Loucy (cell line): Measurements from ENCODE around the gene CNKSR1.

Source experiments
- H2AFZ ChIP-seq: fragments of 200-600 bp; sonication (generic); 2 replicates; pipeline ENCODE4 v1.6.0; 2016; ENCODE audit warnings: antibody characterized with exemption, mild to moderate bottlenecking, low read length, moderate library complexity
- H3F3A ChIP-seq: fragments of 200-600 bp; 2 replicates; pipeline ENCODE4 v1.6.0; 2016; ENCODE audit warnings: antibody characterized with exemption, low read depth, mild to moderate bottlenecking
- H3K27me3 ChIP-seq: fragments of 200-600 bp; sonication (generic); 2 replicates; pipeline ENCODE4 v1.6.1; 2014; ENCODE audit warnings: low read length, mild to moderate bottlenecking; ENCODE audit not compliant: insufficient read depth, poor library complexity, severe bottlenecking
- H3K36me3 ChIP-seq: fragments of 200-600 bp; sonication (generic); 2 replicates; pipeline ENCODE4 v1.6.1; 2016; ENCODE audit warnings: low read length; ENCODE audit not compliant: insufficient read depth
- H3K4me1 ChIP-seq: fragments of 200-600 bp; sonication (generic); 2 replicates; pipeline ENCODE4 v1.5.1; 2014; ENCODE audit warnings: low read length, mild to moderate bottlenecking; ENCODE audit not compliant: insufficient read depth, poor library complexity, severe bottlenecking
- H3K4me2 ChIP-seq: fragments of 200-600 bp; sonication (generic); 2 replicates; pipeline ENCODE4 v1.6.0; 2014; ENCODE audit warnings: antibody characterized with exemption, low read length, low read depth, mild to moderate bottlenecking; ENCODE audit not compliant: poor library complexity, severe bottlenecking
- H3K4me3 ChIP-seq: fragments of 200-600 bp; sonication (generic); 2 replicates; pipeline ENCODE4 v1.5.1; 2014; ENCODE audit warnings: low read length, mild to moderate bottlenecking, mixed read lengths; ENCODE audit not compliant: poor library complexity, severe bottlenecking
- H3K79me2 ChIP-seq: fragments of 200-600 bp; sonication (generic); 2 replicates; pipeline ENCODE4 v1.6.1; 2014; ENCODE audit warnings: low read length; ENCODE audit not compliant: insufficient read depth
- H3K9ac ChIP-seq: fragments of 200-600 bp; sonication (generic); 2 replicates; pipeline ENCODE4 v1.6.0; 2014; ENCODE audit warnings: mild to moderate bottlenecking, low read depth, low read length, moderate library complexity; ENCODE audit not compliant: poor library complexity, severe bottlenecking
- H3K9me2 ChIP-seq: fragments of 200-600 bp; sonication (generic); replicated peaks from 2 replicates; pipeline ENCODE4 v1.6.1; 2016; ENCODE audit warnings: low read depth, low read length, mixed read lengths
- H3K9me3 ChIP-seq: fragments of 200-600 bp; sonication (generic); 2 replicates; pipeline ENCODE4 v1.6.1; 2014; ENCODE audit warnings: mild to moderate bottlenecking, antibody characterized with exemption, low read length, low read depth; ENCODE audit not compliant: insufficient read depth
- H4K20me1 ChIP-seq: fragments of 200-600 bp; sonication (generic); 2 replicates; pipeline ENCODE4 v1.6.0; 2014; ENCODE audit warnings: antibody characterized with exemption, low read length, mild to moderate bottlenecking; ENCODE audit not compliant: insufficient read depth, poor library complexity, severe bottlenecking
- CTCF ChIP-seq: fragments of 200-600 bp; sonication (generic); conservative IDR thresholded peaks from 2 replicates; pipeline ENCODE4 v1.5.1; 2014; ENCODE audit warnings: mild to moderate bottlenecking, antibody characterized with exemption, low read length
- EZH2phosphoT487 ChIP-seq: fragments of 200-600 bp; IDR thresholded peaks from 2 replicates; pipeline ENCODE4 v1.6.1; 2018; ENCODE audit warnings: antibody characterized with exemption, mild to moderate bottlenecking, moderate library complexity, borderline replicate concordance

The CNKSR1 gene

DNA sequence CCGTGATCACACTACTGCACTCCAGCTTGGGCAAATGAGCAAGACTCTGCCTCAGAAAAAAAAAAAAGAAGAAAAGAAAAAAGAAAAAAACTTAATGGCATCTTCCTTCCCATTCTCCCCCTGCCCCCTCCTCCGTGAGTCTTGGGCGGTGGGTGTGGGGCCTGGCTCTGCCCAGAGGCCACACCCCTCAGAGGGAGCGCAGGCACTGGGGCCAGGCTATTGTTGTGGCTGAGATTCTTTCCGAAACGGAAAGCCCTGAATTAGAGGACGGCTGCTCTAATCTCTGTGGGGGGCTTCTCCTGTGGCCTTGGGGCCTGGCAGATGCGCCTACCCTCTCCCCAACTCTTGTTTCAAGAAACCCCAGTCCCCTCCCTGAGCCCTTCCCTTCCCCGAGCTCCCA lies 22.5 kb upstream of the CNKSR1 start:
- H2AFZ ChIP-seq: no peak overlapping the region
- H3K4me3 ChIP-seq: no peak overlapping the region
- H3K4me1 ChIP-seq: peaks cover 44% of the 10 kb centered on the region
- H3K36me3 ChIP-seq: no peaks in the 10 kb centered on the region
- peaks cover 9% of the 10 kb centered on the region for H3K79me2 ChIP-seq
- no peaks in the 10 kb centered on the region for H3K9me3 ChIP-seq
- no peak overlapping the region for H3K4me2 ChIP-seq
- H3K9me2 ChIP-seq: no peaks in the 10 kb centered on the region
- H3F3A ChIP-seq: no peaks in the 10 kb centered on the region
- no peak for TF ChIP-seq CTCF
- no peak for TF ChIP-seq EZH2phosphoT487
- no peaks in the 10 kb centered on the region for H4K20me1 ChIP-seq
- no peaks in the 10 kb centered on the region for H3K27me3 ChIP-seq
- H3K9ac ChIP-seq: no peak overlapping the region

DNA sequence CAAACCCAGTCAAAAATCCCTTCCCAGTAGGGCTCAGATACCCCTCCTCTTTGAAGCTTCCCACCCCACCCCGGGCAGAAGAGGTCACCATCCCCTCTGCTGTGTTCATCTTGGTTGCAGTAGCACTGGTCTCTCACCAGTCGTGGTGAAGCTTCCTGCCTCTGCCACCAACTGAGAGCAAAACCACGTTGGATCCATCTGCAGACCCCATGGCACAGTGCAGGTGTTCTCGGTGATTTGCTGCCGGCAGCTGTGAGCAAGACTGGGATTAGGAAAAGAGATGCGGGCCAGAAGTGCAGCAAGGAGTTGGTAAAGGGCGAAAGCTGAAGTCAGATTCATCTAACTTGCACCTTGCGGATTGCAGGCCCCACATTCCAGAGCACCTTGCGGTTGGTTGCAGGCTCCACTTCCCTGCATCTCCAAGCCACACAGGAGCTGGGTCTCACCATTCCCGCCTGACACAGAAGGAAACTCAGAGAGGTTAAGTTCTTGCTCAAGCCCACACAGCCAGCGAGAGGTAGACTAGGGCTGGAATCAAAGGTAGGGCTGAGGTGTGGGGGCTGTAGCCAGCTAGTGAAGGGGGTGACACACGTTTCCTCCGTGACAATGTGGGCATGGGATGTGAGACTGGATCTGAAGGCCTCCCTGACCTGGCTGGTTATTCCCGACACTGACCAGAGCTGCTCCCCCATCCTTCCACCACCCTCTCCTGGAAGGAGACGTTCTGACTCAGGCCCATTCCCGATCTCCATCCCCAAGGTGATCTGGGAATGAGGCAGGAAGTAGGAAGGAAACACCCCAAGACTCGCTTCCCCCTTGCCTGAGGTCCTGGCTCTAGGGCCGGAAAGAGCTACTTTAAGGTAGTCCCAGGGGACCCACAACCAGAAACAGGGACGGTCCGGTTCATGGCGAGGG lies 21.7 kb upstream of the CNKSR1 start:
- no peaks in the 10 kb centered on the region for H4K20me1 ChIP-seq
- H3K4me3 ChIP-seq: peak overlapping the region; percentile 60
- no peaks in the 10 kb centered on the region for H3K9me3 ChIP-seq
- peak overlapping the region; percentile 52 for H3K9ac ChIP-seq
- no peaks in the 10 kb centered on the region for H3K9me2 ChIP-seq
- no peaks in the 10 kb centered on the region for H3F3A ChIP-seq
- H3K79me2 ChIP-seq: peaks cover 17% of the 10 kb centered on the region
- H2AFZ ChIP-seq: no peak overlapping the region
- H3K36me3 ChIP-seq: no peaks in the 10 kb centered on the region
- peak overlapping the region; percentile 69 for H3K4me2 ChIP-seq
- TF ChIP-seq CTCF: no peak
- TF ChIP-seq EZH2phosphoT487: no peak
- peaks cover 52% of the 10 kb centered on the region for H3K4me1 ChIP-seq
- H3K27me3 ChIP-seq: no peaks in the 10 kb centered on the region

DNA sequence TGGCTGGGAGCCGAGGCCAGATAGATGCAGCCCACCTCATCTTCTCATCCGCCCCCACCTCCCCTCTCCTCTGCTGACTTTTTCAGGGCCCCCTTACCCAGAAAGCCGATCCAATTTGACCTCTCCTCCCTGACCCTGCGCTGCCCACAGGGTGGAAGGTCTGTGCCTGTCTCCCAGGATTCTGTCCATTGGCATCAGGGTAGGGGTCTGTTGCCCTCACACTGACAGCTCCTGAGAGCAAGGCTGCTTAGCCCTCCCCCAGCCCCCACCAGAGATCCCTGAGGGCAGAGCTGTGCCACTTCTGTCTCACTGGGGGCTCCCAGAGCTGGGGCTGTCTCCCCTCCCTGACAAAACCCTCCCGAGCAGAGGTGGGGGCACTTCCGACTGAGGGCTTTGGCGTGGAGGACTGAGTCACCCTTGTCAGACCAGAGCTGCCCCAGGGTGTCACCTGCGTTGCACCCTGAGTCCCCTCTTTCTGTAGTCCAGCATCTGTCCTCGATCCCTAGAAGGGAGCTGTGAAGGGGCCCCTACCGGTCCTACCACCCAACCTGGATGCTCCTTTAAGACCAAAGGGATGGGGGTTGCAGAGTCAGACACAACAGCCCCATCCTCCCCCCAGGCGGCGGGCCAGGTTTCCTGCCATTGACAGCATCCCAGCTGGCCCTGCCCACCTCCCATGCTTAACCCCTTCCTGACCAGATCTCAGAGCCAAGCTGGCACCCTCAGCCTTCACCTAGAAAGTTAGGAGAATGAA lies 20.8 kb upstream of the CNKSR1 start:
- TF ChIP-seq CTCF (no peak), EZH2phosphoT487 (no peak)

More for the DNA sequence above, 20.8 kb upstream of the CNKSR1 start:
- Histone ChIP-seq H3K27me3 (no peaks in the 10 kb centered on the region), H3K9ac (peak overlapping the region; percentile 52), H3K4me3 (peak overlapping the region; percentile 60), H3K9me2 (no peaks in the 10 kb centered on the region), H3K36me3 (no peaks in the 10 kb centered on the region), H3K4me1 (peaks cover 60% of the 10 kb centered on the region), H3K9me3 (no peaks in the 10 kb centered on the region), H2AFZ (peak overlapping the region; percentile 41), H3F3A (no peaks in the 10 kb centered on the region), H3K4me2 (peak overlapping the region; percentile 69), H3K79me2 (peaks cover 26% of the 10 kb centered on the region), H4K20me1 (no peaks in the 10 kb centered on the region)
